HL-60/S4 treated with retinoic acid at 250 ng/mL for 4 days and 3 days (cell line): ENCODE data around the gene PTPN5.
"Not testable (repeated sequence)": the region's sequence is repeated elsewhere in the genome, so short reads cannot be mapped to it uniquely, and the experiment has no call there.

Source experiments
- in situ Hi-C: fragments of 300-500 bp; cut with MboI; formaldehyde crosslinking; loops from 2 replicates; pipeline ENCODE4 v1.7.0; 2022; ENCODE audit warnings: low sequenced_read_pairs

PTPN5 gene

GRCh38 chr11:18791207-18791968 lies at the start of gene PTPN5:
PTPN5 (minus strand) TSS chr11:18791798; CDS start chr11:18771958, 19,840 bp downstream.
- in situ Hi-C loops = no loop called here

GRCh38 chr11:18836417-18836816 lies 44.8 kb upstream of the PTPN5 start:
- in situ Hi-C loops = no loop called here

- in situ Hi-C loops = no loop called here
Observed at GRCh38 chr11:18834754-18835466, 43.3 kb upstream of the PTPN5 start.

GRCh38 chr11:18820160-18820559 lies 28.6 kb upstream of the PTPN5 start:
- in situ Hi-C loops = not testable (repeated sequence)

- in situ Hi-C loops = no loop called here
Observed at GRCh38 chr11:18804199-18804999, 12.8 kb upstream of the PTPN5 start.

GRCh38 chr11:18802381-18803257 lies 11.0 kb upstream of the PTPN5 start:
- in situ Hi-C loops = no loop called here

GRCh38 chr11:18798799-18799469 lies 7.3 kb upstream of the PTPN5 start:
- in situ Hi-C loops = no loop called here

- in situ Hi-C loops = no loop called here
Observed at GRCh38 chr11:18794956-18795355, 3.4 kb upstream of the PTPN5 start.

- in situ Hi-C loops = no loop called here
Observed at GRCh38 chr11:18792827-18793226, 1.2 kb upstream of the PTPN5 start.

GRCh38 chr11:18791969-18792628 lies 501 bp upstream of the PTPN5 start:
- in situ Hi-C loops = no loop called here

- in situ Hi-C loops = no loop called here
Observed at GRCh38 chr11:18790883-18791206, 753 bp downstream of the PTPN5 start.

GRCh38 chr11:18789942-18790341 lies 1.7 kb downstream of the PTPN5 start:
- in situ Hi-C loops = no loop called here

GRCh38 chr11:18785411-18785810 lies 6.2 kb downstream of the PTPN5 start:
- in situ Hi-C loops = no loop called here

- in situ Hi-C loops = no loop called here
Observed at GRCh38 chr11:18780896-18781295, 10.7 kb downstream of the PTPN5 start.

GRCh38 chr11:18780329-18780728 lies 11.3 kb downstream of the PTPN5 start:
- in situ Hi-C loops = no loop called here

GRCh38 chr11:18778468-18778867 lies 13.1 kb downstream of the PTPN5 start:
- in situ Hi-C loops = no loop called here

- in situ Hi-C loops = no loop called here
Observed at GRCh38 chr11:18776324-18776723, 15.3 kb downstream of the PTPN5 start.

- in situ Hi-C loops = no loop called here
Observed at GRCh38 chr11:18775492-18776292, 15.9 kb downstream of the PTPN5 start.

- in situ Hi-C loops = no loop called here
Observed at GRCh38 chr11:18774801-18775200, 16.8 kb downstream of the PTPN5 start.
